ENCODE data around the gene BIN1. TPM values are rescaled to one million over a fixed set of nuclear protein-coding genes. Genes with fewer than 3 reads are reported as not detected.

Gene BIN1
- 100 to 1,000 TPM; 130 to 131 TPM for total RNA-seq

GRCh38 chr2:127106991-127107621 lies at the start of gene BIN1:
Gene BIN1 (minus strand): TSS chr2:127107154. CDS start chr2:127106943, 211 bp downstream.
- Mint-ChIP-seq H3K36me3 (ENCODE audit: low read depth) (no peaks in the 10 kb centered on the region), H3K27ac (no peak within 1 kb of the TSS), H3K9me3 (no peaks in the 10 kb centered on the region), H3K27me3 (peaks cover 33% of the 10 kb centered on the region), H3K4me3 (peak within 1 kb of the TSS; percentile 69), H3K4me1 (peaks cover 7% of the 10 kb centered on the region)
- ChIA-PET CTCF (no interaction called here), POLR2A (interaction anchor here (2.8 kb wide), 1 partner anchor 26 kb away, joined by 26 read pairs; no protein-coding TSS in a partner anchor)
- peak; percentile 80 for DNase-seq

- Mint-ChIP-seq H3K4me3 (no peak overlapping the region), H3K4me1 (no peaks in the 10 kb centered on the region), H3K27me3 (peaks cover 15% of the 10 kb centered on the region), H3K9me3 (no peaks in the 10 kb centered on the region), H3K27ac (no peak overlapping the region), H3K36me3 (ENCODE audit: low read depth) (no peaks in the 10 kb centered on the region)
- POLR2A ChIA-PET: no interaction called here
- CTCF ChIA-PET: no interaction called here
- no peak for DNase-seq
These were observed 49.0 kb upstream of the BIN1 start for GRCh38 chr2:127155947-127156346.

GRCh38 chr2:127155028-127155581 lies 48.2 kb upstream of the BIN1 start:
- no peak overlapping the region for H3K27ac Mint-ChIP-seq
- no peaks in the 10 kb centered on the region for H3K4me1 Mint-ChIP-seq
- H3K27me3 Mint-ChIP-seq: peaks cover 15% of the 10 kb centered on the region
- no peak overlapping the region for H3K4me3 Mint-ChIP-seq
- no peaks in the 10 kb centered on the region for H3K36me3 Mint-ChIP-seq (ENCODE audit: low read depth)
- no peaks in the 10 kb centered on the region for H3K9me3 Mint-ChIP-seq
- DNase-seq: no peak
- ChIA-PET CTCF (no interaction called here), POLR2A (no interaction called here)

- CTCF ChIA-PET: no interaction called here
- no peaks in the 10 kb centered on the region for H3K36me3 Mint-ChIP-seq (ENCODE audit: low read depth)
- DNase-seq: no peak
- H3K27me3 Mint-ChIP-seq: peaks cover 12% of the 10 kb centered on the region
- POLR2A ChIA-PET: no interaction called here
- H3K9me3 Mint-ChIP-seq: no peaks in the 10 kb centered on the region
- no peak overlapping the region for H3K4me3 Mint-ChIP-seq
- no peak overlapping the region for H3K27ac Mint-ChIP-seq
- H3K4me1 Mint-ChIP-seq: no peaks in the 10 kb centered on the region
These were observed 47.4 kb upstream of the BIN1 start for GRCh38 chr2:127154396-127154795.

- H3K36me3 Mint-ChIP-seq (ENCODE audit: low read depth): no peaks in the 10 kb centered on the region
- peaks cover 7% of the 10 kb centered on the region for H3K27me3 Mint-ChIP-seq
- no peaks in the 10 kb centered on the region for H3K9me3 Mint-ChIP-seq
- POLR2A ChIA-PET: no interaction called here
- no peak for DNase-seq
- no peak overlapping the region for H3K27ac Mint-ChIP-seq
- H3K4me1 Mint-ChIP-seq: no peaks in the 10 kb centered on the region
- H3K4me3 Mint-ChIP-seq: no peak overlapping the region
- CTCF ChIA-PET: no interaction called here
These were observed 46.8 kb upstream of the BIN1 start for GRCh38 chr2:127153691-127154158.

- H3K9me3 Mint-ChIP-seq: no peaks in the 10 kb centered on the region
- no peaks in the 10 kb centered on the region for H3K4me1 Mint-ChIP-seq
- H3K27ac Mint-ChIP-seq: no peak overlapping the region
- DNase-seq: no peak
- ChIA-PET CTCF (no interaction called here), POLR2A (interaction anchor here (0.9 kb wide), 1 partner anchor 263 kb away, joined by 3 read pairs; no protein-coding TSS in a partner anchor)
- no peak overlapping the region for H3K4me3 Mint-ChIP-seq
- H3K36me3 Mint-ChIP-seq (ENCODE audit: low read depth): no peaks in the 10 kb centered on the region
- H3K27me3 Mint-ChIP-seq: peaks cover 5% of the 10 kb centered on the region
These were observed 44.0 kb upstream of the BIN1 start for GRCh38 chr2:127150996-127151395.

GRCh38 chr2:127149384-127149783 lies 42.4 kb upstream of the BIN1 start:
- Mint-ChIP-seq H3K4me1 (no peaks in the 10 kb centered on the region), H3K4me3 (no peak overlapping the region)

GRCh38 chr2:127146820-127147502 lies 40.0 kb upstream of the BIN1 start:
- H3K4me3 Mint-ChIP-seq: no peak overlapping the region

More at GRCh38 chr2:127149384-127149783, 42.4 kb upstream of the BIN1 start:
- no peak overlapping the region for H3K27ac Mint-ChIP-seq
- H3K9me3 Mint-ChIP-seq: no peaks in the 10 kb centered on the region
- CTCF ChIA-PET: no interaction called here
- no peak for DNase-seq
- H3K27me3 Mint-ChIP-seq: peaks cover 2% of the 10 kb centered on the region
- POLR2A ChIA-PET: no interaction called here
- no peaks in the 10 kb centered on the region for H3K36me3 Mint-ChIP-seq (ENCODE audit: low read depth)

GRCh38 chr2:127146071-127146725 lies 39.2 kb upstream of the BIN1 start:
- Mint-ChIP-seq H3K36me3 (ENCODE audit: low read depth) (no peaks in the 10 kb centered on the region), H3K9me3 (no peaks in the 10 kb centered on the region), H3K27ac (no peak overlapping the region), H3K27me3 (peaks cover 5% of the 10 kb centered on the region), H3K4me3 (no peak overlapping the region), H3K4me1 (no peaks in the 10 kb centered on the region)
- ChIA-PET CTCF (no interaction called here), POLR2A (no interaction called here)
- DNase-seq: no peak

More at GRCh38 chr2:127146820-127147502, 40.0 kb upstream of the BIN1 start:
- ChIA-PET CTCF (interaction anchor here (0.6 kb wide), 1 partner anchor 698 kb away, joined by 3 read pairs; no protein-coding TSS in a partner anchor), POLR2A (no interaction called here)
- no peak for DNase-seq
- no peaks in the 10 kb centered on the region for H3K9me3 Mint-ChIP-seq
- H3K27ac Mint-ChIP-seq: no peak overlapping the region
- no peaks in the 10 kb centered on the region for H3K4me1 Mint-ChIP-seq
- peaks cover 2% of the 10 kb centered on the region for H3K27me3 Mint-ChIP-seq
- no peaks in the 10 kb centered on the region for H3K36me3 Mint-ChIP-seq (ENCODE audit: low read depth)

- no peaks in the 10 kb centered on the region for H3K36me3 Mint-ChIP-seq (ENCODE audit: low read depth)
- ChIA-PET POLR2A (no interaction called here), CTCF (no interaction called here)
- H3K9me3 Mint-ChIP-seq: no peaks in the 10 kb centered on the region
- peaks cover 11% of the 10 kb centered on the region for H3K27me3 Mint-ChIP-seq
- no peak overlapping the region for H3K4me3 Mint-ChIP-seq
- H3K4me1 Mint-ChIP-seq: no peaks in the 10 kb centered on the region
- no peak for DNase-seq
- no peak overlapping the region for H3K27ac Mint-ChIP-seq
These were observed 38.4 kb upstream of the BIN1 start for GRCh38 chr2:127145280-127145895.

- H3K36me3 Mint-ChIP-seq (ENCODE audit: low read depth): no peaks in the 10 kb centered on the region
- ChIA-PET CTCF (no interaction called here), POLR2A (no interaction called here)
- H3K27me3 Mint-ChIP-seq: peaks cover 18% of the 10 kb centered on the region
- H3K9me3 Mint-ChIP-seq: no peaks in the 10 kb centered on the region
- H3K4me3 Mint-ChIP-seq: no peak overlapping the region
- H3K27ac Mint-ChIP-seq: no peak overlapping the region
- no peak for DNase-seq
- no peaks in the 10 kb centered on the region for H3K4me1 Mint-ChIP-seq
These were observed 37.2 kb upstream of the BIN1 start for GRCh38 chr2:127143841-127144782.

Data from activated CD4-positive, alpha-beta memory T cell treated with anti-CD3 and anti-CD28 coated beads, Interleukin-2, amount 10 ng/mL, durations not matched to agents 7 days and 5 days (primary cell).